Islet precursor cell (in vitro differentiated cells): ENCODE data around the gene UHRF2.
"Not testable (repeated sequence)": the region's sequence is repeated elsewhere in the genome, so short reads cannot be mapped to it uniquely, and the experiment has no call there.

Experiments used
- DNase-seq: peaks from one replicate; pipeline ENCODE4 v3.0.0-alpha.2; 2018

UHRF2 gene

DNA sequence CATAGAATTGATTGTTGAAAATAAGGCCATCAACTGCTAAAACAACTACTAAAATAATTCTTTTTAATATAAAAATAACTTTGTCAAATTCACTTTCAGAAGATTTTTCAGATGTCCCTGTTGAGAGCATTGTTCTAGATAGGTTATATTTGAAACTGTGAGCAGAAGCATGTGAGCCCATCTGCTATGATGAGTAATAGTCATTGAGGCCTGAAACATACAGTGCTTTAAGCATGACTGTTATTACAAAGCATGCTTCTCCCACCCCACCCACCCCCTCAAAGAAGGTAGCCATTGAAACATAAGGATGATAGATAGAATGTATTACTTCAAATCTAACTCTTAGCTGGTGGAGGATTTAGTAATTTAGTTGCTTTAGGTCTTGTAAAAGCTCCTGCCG, 86.0 kb downstream of the UHRF2 start:
- DNase-seq: no peak

DNA sequence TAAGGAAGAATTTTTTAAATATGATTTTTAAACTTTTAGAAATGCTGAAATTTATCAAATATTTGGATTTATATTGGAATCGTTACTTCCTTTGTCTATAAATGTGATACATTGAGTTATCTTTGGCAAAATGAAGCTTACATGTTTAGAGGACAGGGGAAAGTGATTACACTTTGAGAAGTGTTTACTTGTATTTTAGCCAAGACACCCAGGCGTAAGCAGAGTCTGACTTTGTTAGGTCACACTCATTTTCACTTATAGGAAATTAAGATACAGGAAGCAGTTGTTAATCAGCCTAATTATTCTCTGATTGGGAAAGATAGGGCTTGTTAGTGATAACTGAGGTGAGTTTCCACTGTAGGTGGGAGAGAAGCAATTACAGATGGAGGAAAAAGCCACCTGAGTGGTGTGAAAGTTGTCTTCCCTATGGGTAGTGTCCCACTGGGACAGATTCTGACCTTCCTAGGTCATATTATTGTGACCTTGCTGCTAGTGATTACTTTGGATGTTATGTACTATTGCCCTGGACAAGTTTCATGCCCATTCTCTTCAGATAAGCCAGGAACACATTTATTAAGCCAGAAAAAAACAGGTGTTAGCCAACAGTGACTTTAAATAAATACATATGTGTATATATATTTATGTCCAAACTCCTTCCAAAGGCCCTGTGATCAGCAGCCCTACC, 88.7 kb downstream of the UHRF2 start:
- DNase-seq: no peak

DNA sequence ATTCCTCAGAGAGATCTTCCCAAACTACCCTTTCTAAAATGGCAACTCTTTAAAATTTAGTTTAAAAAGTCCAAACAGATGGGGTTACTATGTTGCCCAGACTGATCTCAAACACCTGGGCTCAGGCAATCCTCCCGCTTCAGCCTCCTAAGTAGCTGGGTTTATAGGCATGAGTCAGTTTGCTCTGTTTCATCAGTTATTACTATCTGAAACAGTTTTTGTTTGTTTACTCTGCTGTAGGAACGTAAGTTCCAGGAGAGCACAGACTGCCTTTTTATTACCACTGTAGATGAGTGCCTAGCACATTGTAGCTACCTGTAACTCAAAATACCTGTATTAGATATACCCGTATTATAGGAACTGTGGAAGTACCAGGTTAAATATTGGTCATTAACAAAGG, 89.4 kb downstream of the UHRF2 start:
- no peak for DNase-seq

DNA sequence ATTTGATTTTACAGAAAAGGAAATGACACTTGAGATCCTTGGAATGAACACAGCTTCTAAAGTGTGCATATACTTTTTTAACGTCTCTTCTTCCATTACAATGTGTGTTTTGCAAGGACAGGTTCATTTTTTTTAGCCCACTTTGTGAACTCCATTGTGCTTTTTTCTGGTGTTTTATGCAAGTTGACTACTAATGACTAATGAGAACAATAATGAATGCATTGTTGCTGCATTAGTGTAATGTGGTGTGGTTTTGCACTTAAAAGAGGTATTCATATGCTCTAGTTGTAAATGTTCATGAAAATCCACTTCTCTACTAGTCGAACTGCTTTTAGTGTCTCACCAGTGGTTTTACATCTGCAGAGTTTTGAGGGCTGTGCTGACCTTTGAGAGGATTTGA, 93.6 kb downstream of the UHRF2 start:
- no peak for DNase-seq

DNA sequence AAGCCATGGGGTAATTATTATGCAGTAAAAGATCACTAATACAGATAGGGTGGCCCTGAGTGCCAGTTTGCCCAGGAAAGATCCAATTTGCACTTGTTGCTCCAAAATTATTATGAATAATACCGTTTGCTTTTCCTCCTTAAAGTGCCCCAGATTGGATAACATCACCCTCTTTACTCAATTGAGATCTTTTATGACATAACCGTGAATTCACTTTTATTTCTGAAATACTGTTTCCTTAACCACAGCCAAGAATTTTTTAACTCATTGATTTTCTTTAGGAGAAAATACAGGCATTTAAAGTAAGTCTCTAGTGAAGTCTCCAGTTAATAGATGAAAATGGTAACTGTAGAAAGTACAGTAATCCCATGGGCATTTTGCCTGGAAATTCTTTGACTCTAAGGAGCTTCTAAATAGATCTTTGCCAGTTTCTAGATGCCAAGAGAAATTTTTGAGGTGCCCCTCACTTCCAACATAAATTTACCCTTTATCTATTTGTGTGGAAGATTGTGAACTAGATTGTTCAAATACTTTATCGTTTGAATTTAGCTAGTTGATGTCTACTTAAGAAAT, 99.2 kb downstream of the UHRF2 start:
- no peak for DNase-seq

DNA sequence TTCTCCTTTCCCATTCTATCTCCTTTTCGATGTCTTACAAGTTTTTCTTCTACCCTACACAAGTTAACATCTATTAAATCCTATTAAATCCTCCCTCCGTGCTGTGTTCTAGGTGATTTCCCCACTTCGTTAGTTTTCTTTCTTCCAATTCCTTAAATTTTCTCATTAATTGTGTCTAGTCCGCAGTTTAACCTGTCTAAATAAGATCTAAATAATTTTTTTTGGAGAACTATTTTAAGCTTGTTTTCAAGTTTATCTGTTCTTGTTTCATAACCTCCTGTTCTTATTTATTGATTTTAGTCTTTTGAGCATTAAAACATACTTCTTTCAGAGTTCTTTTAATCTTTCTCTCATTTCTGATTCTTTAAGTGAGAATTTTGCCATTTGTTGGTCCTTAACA, 109.3 kb downstream of the UHRF2 start:
- DNase-seq: no peak

DNA sequence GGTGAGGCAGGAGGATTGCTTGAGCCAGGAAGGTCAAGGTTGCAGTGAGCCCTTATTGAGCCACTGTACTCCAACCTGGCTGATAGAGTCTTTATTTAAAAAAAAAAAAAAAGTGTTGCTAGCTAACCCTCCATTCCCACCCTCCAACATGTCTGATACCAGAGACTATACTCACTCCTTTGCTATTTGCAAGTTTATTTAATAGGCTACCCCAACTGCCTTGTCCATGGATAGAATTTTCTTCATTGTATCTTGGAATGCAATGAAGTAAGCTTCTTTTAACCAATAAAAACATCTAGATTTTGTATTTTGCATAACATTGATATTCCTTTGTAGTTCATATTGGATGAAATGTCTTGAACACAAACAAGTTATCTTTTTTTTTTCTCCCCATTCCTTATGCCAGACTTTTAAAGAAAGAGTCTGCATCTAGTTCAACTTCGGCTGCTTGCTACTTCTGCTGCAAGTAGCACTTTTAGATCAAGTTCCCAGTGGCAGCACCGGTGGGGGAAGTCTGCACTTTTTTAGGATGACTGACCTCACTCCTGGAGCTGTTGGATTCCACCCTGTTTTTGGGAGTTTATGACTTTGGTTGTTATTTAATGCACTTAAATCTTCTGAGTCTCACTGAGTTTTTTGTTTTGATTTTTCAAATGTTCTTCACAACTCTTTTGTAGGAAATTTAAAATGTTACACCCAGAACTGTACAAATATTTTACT, 112.5 kb downstream of the UHRF2 start:
- DNase-seq: no peak

DNA sequence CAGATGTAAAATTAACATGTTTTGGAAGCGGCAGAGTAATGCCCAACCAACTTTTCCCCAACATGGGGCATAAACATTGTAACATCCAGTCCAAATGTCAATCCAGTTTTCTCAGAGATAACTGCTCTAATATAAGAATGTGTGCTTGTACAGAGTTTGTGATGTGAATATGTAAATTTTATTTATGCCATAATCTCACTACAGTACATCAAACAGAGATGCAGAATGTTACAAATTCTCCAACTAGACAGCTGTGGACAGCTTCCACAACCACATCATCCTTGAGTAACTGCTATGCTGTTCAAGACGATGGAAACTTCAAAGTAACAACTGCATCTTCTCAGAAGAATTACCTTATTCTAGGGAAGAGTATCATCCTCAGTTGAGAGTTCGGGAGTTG, 122.6 kb downstream of the UHRF2 start:
- no peak for DNase-seq

DNA sequence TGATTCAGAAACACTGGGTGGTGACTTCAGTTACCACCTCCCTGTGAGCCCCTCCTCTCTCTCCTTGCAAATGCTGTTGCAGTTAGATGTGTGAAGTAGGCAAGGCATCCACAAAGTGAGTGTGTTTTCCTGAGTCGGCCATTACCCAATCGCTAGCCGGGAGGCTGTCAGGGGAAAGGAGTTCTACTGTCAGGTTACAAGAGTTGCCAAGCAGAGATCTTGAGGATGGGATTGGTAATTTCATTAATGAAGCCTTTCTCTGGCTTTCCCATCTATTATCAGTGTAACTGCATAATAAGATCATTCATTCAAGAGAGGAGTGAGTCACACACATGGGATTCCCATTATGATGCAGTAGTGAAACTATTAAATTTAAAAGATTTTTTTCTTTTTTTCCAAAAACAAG, 125.7 kb downstream of the UHRF2 start:
- no peak for DNase-seq

DNA sequence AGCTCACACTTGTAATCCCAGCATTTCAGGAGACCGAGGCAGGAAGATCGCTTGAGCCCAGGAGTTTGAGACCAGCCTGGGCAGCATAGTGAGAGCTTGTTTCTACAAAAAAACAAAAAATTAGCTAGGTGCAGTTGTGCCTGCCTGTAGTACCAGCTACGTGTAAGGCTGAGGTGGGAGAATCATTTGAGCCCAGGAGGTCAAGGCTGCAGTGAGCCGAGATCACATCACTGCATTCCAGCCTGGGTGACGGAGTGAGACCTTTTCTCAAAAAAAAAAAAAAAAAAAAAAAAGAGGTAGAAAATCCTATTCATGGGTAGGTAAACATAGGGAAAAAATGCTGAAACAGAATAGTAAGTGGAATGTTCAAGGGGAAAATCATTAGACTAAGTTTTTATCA, 129.6 kb downstream of the UHRF2 start:
- not testable (repeated sequence) for DNase-seq

DNA sequence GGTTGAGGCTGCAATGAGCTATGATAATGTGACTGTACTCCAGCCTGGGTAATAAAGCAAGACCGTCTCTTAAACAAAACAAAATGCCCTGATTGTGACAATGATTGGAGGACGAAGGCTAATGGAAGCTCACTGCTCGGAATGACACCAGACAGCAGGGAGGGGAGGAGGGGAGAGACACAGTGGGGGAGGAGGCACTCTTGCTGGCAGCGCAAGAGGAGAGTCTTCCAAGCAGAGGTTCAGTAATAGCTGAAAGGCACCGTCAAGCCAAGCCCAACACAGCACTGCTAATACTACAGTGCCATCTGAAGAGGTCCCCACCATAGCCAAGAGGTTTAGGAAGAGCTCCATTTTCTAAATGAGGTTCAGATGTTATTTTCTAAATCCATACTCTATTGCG, 130.2 kb downstream of the UHRF2 start:
- no peak for DNase-seq

DNA sequence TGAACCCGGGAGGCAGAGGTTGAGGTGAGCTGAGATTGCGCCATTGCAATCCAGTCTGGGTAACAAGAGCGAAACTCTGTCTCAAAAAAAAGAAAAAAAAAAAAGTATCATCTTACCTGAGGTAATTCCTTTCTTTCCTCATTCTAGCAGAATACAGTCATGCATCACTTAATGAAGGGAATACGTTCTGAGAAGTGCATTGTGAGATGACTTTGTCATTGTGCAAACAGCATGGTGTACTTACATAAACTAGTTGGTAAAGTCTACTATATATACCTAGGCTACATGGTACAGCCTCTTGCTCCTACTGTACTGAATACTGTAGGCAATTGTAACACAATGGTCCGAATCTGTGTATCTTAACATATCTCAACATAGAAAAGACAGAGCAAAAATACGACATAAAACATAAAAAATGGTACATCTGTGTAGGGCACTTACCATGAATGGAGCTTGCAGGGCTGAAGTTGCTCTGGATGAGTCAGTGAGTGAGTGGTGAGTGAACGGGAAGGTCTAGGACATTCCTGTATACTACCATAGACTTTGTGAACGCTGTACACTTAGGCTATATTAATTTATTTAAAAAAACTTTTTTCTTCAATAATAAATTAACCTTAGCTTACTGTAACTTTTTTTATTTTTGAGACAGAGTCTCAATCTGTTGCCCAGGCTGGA, 132.2 kb downstream of the UHRF2 start:
- no peak for DNase-seq

DNA sequence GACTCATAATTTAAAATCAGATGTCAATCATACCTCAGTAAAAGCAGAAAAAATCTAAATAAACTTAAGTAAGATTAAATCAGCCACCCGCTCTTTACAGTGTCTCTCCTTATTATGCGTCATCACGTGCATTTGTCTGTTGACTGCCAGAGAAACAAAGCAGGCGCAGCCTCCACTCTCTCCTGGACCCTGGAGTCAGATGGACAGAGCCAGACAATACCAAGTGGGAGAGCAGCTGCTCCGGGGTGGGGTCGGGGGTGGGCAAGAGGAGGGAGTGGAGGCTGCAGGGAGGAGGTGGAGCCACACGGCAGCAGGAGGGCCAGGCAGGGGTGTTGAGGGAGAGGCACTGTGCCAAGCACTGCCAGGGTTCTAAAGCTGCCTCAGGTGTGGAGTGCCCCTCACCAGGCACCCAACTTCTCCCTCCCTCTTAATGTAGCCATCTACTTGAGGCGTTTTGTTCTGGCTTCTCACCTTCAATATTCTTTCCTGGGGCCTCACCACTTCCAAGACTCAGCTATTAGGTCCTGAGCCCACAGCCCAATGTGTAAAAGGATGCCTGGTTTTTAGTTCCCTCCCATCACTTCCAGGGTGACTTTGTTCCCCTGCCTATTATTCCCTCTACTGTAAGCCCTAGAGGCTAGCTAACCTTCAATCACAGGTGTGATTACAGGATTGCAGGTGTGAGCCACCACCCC, 136.3 kb downstream of the UHRF2 start:
- no peak for DNase-seq

DNA sequence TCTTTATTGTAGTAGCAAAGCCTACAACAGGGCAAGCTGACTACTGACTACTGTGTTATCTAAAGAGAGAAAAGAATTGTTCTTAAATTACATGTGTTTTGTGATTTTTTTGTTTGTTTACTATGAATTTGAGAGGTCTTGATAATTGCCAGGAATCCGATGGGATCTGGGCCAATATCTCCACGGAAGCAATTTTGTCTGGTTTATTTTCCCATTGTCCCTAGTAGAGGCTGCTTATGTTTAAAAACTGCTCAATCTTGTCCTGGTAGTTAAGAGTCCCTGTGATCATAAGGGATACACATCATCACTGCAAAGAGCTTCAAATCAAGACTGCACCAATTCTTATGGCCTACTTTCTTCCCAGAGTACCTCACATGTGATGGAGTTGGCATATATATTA, 138.1 kb downstream of the UHRF2 start:
- DNase-seq: no peak

DNA sequence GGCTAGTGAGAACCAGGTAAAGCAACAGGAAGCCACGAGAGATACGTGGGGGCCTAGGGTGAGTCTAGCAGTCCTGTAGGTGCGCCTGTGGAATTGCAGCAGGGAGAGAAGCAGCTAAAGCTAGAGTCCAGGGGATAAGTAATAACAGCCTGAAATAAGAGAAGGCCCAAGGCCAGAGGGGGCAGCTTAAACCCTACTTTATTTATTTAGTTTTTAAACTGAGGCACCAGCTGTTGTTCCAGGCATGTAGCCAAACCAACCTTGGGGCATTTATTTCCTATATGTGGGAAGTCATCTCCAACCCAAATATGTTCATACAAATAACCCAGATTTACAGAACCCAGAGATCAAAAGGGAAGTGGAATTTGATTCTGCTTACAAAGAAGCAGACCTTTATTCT, 139.0 kb downstream of the UHRF2 start:
- no peak for DNase-seq

DNA sequence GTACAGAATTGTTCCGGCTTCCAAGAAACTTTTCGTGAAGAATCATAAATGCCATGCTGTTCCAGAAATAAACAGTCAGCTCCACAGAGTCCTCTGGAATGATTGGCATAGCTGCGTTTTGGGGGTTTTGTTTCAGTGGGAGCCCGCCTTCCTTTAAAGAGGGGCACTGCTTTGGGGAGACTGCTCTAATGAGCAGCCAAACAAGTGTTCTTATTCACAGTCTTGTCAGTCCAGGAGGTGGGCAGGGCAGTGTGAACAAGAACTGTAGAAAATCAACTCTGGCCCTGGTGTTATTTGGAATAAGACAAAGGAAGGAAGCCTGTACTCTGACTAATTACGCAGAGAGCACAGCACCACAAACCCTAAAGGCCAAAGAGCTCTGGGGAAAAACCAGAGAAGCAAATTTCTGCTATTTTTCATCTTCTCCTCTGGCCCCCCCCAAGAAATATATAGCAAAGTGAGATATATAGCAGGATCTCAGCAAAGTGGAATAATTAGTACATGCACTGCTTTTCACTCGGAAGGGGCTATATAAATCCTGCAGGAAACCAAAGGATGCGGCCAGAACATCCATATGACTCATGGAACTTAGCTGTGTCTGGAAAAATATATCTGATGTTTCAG, 139.6 kb downstream of the UHRF2 start:
- no peak for DNase-seq

DNA sequence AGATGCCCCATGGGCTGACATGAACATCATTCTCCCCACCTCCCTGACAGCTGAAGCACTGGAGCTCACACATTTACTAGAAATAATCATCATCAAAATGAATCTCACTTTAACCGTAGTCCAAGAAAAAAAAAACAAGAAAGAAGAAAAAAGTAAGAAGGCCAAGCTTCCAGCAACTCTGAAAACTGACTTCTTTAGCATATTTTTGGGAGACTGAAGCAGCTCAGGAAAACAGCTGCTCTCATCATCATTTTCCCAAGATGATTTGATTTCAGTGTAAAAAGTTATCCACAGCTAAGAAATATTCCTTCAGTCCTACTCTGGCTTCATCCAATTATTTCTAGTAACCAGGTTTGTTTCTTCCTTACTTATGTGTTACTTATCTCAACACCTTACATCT, 140.9 kb downstream of the UHRF2 start:
- no peak for DNase-seq
